AML-193 (cell line): ENCODE measurements around the gene MYO1E.
"Not testable (repeated sequence)": the region's sequence is repeated elsewhere in the genome, so short reads cannot be mapped to it uniquely, and the experiment has no call there.

Experiments used
- DNase-seq, 2 experiments: peaks; one replicate each; lab custom pipeline; 2025; lab: John Stamatoyannopoulos, UW

Gene MYO1E

GRCh38 chr15:59166166-59166565, 206.5 kb downstream of the MYO1E start:
- DNase-seq = no peak

GRCh38 chr15:59165726-59166125, 206.9 kb downstream of the MYO1E start:
- DNase-seq = no peak

GRCh38 chr15:59162080-59162479, 210.6 kb downstream of the MYO1E start:
- not testable (repeated sequence) for DNase-seq

GRCh38 chr15:59160880-59161593, 211.6 kb downstream of the MYO1E start:
- DNase-seq = no peak

- DNase-seq = no peak
These were observed 213.5 kb downstream of the MYO1E start for GRCh38 chr15:59159210-59159609.

GRCh38 chr15:59158701-59159034, 214.0 kb downstream of the MYO1E start:
- DNase-seq = no peak

- DNase-seq = no peak
These were observed 214.6 kb downstream of the MYO1E start for GRCh38 chr15:59157840-59158700.

GRCh38 chr15:59157396-59157795, 215.3 kb downstream of the MYO1E start:
- no peak for DNase-seq

GRCh38 chr15:59155431-59155830, 217.2 kb downstream of the MYO1E start:
- DNase-seq = no peak

GRCh38 chr15:59154243-59154642, 218.4 kb downstream of the MYO1E start:
- DNase-seq = no peak

- DNase-seq = no peak
These were observed 219.2 kb downstream of the MYO1E start for GRCh38 chr15:59153466-59153865.

GRCh38 chr15:59152694-59153450, 219.8 kb downstream of the MYO1E start:
- DNase-seq = no peak

- no peak for DNase-seq
These were observed 222.5 kb downstream of the MYO1E start for GRCh38 chr15:59150185-59150584.

- DNase-seq = no peak
These were observed 224.4 kb downstream of the MYO1E start for GRCh38 chr15:59148153-59148833.

- DNase-seq = no peak
These were observed 225.0 kb downstream of the MYO1E start for GRCh38 chr15:59147666-59148065.

- not testable (repeated sequence) for DNase-seq
These were observed 228.1 kb downstream of the MYO1E start for GRCh38 chr15:59144594-59144993.

- no peak for DNase-seq
These were observed 229.4 kb downstream of the MYO1E start for GRCh38 chr15:59143281-59143680.

GRCh38 chr15:59140422-59141226, 232.0 kb downstream of the MYO1E start:
- DNase-seq = no peak

- DNase-seq = peak in 1 of 2 experiments; percentile 31
These were observed 234.4 kb downstream of the MYO1E start for GRCh38 chr15:59138243-59138642.

- no peak for DNase-seq
These were observed 235.1 kb downstream of the MYO1E start for GRCh38 chr15:59137566-59137965.

GRCh38 chr15:59133929-59134427, 238.7 kb downstream of the MYO1E start:
- no peak for DNase-seq
